KOPT-K1 (cell line): Measurements from ENCODE around the gene POF1B.
A peak's percentile ranks its signal among the peaks of the same experiment; 100 is the strongest.
"Not testable (repeated sequence)": the region's sequence is repeated elsewhere in the genome, so short reads cannot be mapped to it uniquely, and the experiment has no call there.

Source experiments
- H3K27ac ChIP-seq: fragments of 200-600 bp; sonication (generic); 2 replicates; pipeline ENCODE4 v1.5.1; 2016; ENCODE audit warnings: antibody characterized with exemption, mild to moderate bottlenecking, low read depth, low read length; ENCODE audit not compliant: poor library complexity, severe bottlenecking
- H3K36me3 ChIP-seq: fragments of 200-600 bp; sonication (generic); 2 replicates; pipeline ENCODE4 v1.5.1; 2017; ENCODE audit warnings: antibody characterized with exemption, mild to moderate bottlenecking, low read length, moderate library complexity; ENCODE audit not compliant: insufficient read depth
- H3K9me3 ChIP-seq: fragments of 200-600 bp; sonication (generic); 2 replicates; pipeline ENCODE4 v1.5.1; 2017; ENCODE audit warnings: antibody characterized with exemption, low read length, mild to moderate bottlenecking; ENCODE audit not compliant: insufficient read depth, poor library complexity, severe bottlenecking

Gene POF1B

GRCh38 chrX:85309717-85310116 lies 69.7 kb downstream of the POF1B start:
- no peaks in the 10 kb centered on the region for H3K9me3 ChIP-seq
- no peak overlapping the region for H3K27ac ChIP-seq
- peaks cover 10% of the 10 kb centered on the region; the same call in 1 of the 2 replicates for H3K36me3 ChIP-seq

GRCh38 chrX:85303544-85303943 lies 75.9 kb downstream of the POF1B start:
- no peak overlapping the region for H3K27ac ChIP-seq

GRCh38 chrX:85288992-85289723 lies 90.3 kb downstream of the POF1B start:
- Histone ChIP-seq H3K9me3 (peaks cover 11% of the 10 kb centered on the region), H3K36me3 (peaks cover 9% of the 10 kb centered on the region; the same call in 1 of the 2 replicates), H3K27ac (no peak overlapping the region)

More at GRCh38 chrX:85303544-85303943, 75.9 kb downstream of the POF1B start:
- no peaks in the 10 kb centered on the region for H3K9me3 ChIP-seq
- peaks cover 21% of the 10 kb centered on the region; the same call in 1 of the 2 replicates for H3K36me3 ChIP-seq

DNA sequence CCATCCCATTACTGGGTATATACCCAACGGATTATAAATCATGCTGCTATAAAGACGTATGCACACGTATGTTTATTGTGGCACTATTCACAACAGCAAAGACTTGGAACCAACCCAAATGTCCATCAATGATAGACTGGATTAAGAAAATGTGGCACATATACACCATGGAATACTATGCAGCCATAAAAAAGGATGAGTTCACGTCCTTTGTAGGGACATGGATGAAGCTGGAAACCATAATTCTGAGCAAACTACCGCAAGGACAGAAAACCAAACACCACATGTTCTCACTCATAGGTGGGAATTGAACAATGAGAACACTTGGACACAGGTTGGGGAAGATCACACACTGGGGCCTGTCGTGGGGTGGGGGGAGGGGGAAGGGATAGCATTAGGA lies 94.2 kb downstream of the POF1B start:
- not testable (repeated sequence) for H3K27ac ChIP-seq, H3K36me3 ChIP-seq, H3K9me3 ChIP-seq

DNA sequence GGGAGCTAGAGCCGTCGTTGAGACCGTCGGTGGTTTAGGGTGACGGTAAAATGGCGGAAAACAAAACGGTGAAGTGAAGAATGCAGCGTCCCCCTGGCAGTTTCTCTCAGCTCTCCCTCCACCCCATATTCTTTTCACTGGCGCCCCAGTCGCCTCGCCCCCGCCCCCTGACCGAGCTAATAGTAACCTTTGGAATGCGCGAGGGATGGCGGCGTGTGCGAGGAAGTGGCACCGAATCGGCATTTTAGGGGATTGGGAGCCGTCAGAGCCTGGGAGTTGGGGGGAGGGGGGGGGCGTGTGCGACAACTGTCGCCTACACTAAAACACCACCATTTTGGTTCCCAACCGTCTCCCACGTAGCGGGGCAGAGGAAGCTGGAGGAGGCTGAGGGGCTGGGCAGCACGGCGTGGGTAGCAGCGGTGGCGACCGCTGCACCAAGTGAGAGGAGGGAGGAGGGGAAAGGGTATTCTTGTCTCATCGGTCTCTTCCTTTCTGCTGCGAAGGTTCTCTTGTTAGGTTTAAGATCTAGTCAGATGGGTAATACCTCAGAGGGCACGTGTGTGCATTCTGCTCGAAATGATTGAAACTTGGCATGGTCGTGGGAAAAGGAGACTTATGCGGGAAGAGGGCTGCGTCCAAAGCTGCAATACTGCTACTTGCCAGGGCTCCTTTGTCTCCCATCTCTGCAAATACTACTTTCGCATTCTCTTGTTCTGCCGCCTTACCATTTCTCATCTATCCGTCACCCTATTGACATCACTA lies 134.8 kb downstream of the POF1B start:
- Histone ChIP-seq H3K36me3 (peaks cover 20% of the 10 kb centered on the region; the same call in 1 of the 2 replicates), H3K9me3 (no peaks in the 10 kb centered on the region), H3K27ac (peak overlapping the region; percentile 91)

GRCh38 chrX:85243761-85244449 lies 135.6 kb downstream of the POF1B start, which contains the start of the genes SATL1 and ZNF711:
Gene SATL1, minus strand, starts transcription at chrX:85243779. Its CDS starts 134,811 bp downstream, at chrX:85108968.
Gene ZNF711, plus strand, starts transcription at chrX:85243991. Its CDS starts 3,582 bp downstream, at chrX:85247573.
- peaks cover 14% of the 10 kb centered on the region; the same call in 1 of the 2 replicates for H3K36me3 ChIP-seq
- H3K27ac ChIP-seq: peak within 1 kb of the TSS; percentile 91
- H3K9me3 ChIP-seq: no peaks in the 10 kb centered on the region

DNA sequence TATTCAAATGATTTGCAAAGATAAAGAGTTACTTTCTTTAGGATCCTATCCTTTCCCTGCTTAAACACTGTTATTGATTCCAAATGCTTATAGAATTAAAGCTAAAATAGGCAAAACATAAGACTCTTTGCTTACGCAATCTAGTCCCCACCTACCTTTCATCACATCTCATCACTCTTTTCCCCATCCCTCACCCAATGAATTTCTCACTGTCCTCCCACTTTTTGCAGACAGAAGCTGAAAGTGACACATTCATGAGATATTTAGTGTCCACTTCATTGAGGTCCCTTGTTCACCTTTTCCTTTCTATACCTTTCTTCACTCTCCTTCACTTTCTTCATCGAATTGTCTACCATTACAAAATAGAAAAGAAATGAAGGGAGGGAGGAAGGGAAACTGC lies 136.3 kb downstream of the POF1B start:
- H3K9me3 ChIP-seq: no peaks in the 10 kb centered on the region
- H3K36me3 ChIP-seq: peaks cover 7% of the 10 kb centered on the region; the same call in 1 of the 2 replicates
- H3K27ac ChIP-seq: no peak overlapping the region
